ENCODE measurements around the gene PNLIPRP2.

The PNLIPRP2 gene

DNA sequence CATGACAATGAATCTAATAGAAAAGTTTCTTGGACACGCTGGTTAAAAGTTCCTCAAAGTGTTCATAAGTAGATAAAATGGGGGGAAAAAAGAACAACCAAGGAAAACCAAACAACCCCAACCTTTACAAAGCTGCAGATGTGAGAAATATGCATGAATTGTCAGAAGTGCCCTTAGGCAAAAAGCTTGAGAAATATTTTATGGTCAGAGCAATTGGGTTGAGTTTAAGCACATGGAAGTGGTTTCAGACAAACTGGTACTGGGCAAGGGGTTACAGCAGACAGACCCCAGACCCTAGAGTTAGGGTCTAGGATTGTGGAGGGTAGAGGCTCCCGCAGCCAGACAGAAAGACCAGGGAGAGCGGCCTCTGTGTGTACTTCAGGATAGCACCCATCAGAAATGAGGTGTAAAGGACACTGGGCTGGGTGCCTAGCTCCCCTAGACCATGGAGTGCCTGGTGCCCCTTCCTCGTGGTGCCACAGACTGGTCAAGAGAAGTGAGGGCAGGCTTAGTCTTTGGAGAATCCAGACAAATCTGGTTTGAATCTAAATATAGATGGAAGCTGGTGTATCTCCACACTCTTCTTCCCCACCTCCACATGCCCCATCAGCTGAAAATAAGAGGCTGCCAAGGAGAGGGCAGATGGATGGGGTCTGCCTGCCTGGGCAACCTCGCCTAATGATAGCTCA lies 37.3 kb downstream of the PNLIPRP2 start:
- DNase-seq: no peak

DNA sequence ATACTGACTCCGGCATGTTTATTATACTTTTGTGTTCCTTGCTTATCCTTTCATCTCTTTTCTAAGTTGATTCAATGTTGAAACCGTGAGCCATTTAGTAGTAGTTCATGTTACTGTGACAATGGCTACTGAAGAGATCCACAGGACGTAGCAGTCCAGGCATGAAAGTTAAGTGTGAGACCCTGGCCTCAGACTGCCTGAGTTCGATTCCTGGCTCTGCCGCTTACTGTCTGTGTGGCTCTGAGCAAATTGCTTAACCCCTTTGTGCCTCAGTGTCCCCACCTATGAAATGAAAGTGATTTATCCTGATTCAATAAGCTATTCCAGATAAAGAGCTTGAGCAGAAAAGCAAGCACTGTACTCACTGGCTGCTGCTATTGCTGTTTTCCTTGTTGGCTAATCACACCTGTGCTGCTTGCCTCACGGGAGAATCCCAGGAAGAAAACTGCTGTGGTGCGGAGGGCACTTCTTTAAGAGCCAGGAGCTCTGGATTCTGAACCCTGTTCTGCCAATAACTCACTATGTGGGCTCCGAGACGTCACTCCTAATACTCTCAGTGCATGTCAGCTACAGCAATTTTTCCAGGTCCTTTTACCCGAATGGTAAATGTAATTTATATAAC lies 38.4 kb downstream of the PNLIPRP2 start:
- no peak for DNase-seq

DNA sequence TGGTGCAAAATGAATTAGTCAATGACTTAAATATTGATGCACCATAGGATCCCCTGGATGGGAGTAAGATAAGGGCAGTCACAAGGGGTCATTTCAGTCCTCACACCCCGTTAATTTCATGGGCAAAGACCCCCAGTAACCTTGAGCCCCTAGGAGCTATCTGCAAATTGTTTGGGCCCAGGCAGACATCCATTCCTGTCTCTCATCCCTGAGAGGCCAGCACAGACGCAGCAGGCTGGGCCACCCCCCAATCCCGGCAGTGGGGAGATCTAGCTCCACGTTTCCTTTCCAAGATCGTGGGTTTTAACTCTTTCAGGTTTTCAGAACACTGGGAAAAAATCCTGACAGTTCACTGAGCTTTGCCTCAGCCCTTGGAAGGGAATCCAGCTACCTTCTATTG lies 40.1 kb downstream of the PNLIPRP2 start:
- no peak for DNase-seq

DNA sequence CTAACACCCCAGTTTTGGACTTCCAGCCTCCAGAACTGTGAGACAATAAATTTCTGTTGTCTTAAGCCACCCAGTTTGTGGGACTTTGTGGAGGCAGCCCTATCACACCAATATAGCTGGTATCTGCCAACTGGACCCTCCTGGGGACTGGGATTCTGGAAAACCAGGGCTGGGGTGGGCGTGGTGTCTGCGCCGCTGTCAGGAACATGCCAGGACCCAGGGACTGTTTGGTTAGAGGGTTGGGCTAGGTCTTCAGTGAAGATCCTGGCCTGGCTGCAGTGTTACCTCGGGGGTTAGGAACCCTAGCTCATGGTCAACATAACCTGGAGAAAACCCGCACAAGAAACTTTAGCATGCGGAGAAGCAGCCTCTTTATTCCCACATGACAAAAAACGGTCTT lies 42.6 kb downstream of the PNLIPRP2 start:
- no peak for DNase-seq

DNA sequence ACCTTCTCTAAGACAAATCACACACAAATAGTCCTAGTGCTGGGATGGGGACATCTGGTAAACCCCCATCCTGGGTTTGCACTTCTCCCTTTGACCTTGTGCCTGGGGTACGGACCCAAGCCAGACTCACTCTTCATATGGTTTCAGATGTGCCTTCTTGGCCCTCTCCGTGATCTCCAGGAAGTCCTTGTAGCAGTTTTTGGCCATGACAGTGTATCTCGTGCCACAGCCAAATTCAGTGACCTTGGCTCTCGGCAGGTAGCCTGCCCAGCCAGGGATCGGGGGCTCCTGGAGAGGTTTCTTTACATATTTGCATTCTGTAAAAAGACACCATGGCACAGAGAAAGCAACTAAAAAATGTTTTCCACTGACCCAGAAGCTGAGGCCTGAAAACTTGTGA lies 43.9 kb downstream of the PNLIPRP2 start:
- DNase-seq: no peak

DNA sequence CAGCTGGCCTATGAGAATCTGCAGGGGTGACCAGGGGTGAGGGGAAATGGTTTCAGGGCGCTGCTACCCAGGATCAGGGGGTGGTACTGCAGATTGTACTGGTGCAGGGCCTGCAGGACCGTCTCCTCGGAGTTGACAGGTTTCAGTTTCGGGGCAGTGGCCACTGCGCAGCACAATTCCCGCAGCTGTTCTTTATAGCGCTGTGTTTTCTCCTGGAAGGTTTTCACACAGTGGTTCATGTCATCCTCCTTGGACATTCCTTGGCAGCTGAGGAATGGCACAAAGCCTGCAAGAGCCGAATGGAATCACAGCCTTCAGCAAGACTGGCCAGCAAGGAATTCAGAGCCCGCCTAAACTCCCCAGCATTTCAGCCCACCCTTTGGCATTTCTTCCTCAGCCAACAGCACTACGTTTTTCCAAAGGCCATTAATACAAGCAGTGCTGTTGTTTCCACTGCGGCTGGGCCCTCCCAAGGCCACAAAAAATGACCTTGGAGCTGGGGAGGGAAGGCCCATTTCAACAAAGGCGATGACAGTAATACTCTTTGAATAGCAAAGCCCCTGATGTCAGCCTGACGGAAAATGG lies 44.9 kb downstream of the PNLIPRP2 start:
- DNase-seq: no peak

DNA sequence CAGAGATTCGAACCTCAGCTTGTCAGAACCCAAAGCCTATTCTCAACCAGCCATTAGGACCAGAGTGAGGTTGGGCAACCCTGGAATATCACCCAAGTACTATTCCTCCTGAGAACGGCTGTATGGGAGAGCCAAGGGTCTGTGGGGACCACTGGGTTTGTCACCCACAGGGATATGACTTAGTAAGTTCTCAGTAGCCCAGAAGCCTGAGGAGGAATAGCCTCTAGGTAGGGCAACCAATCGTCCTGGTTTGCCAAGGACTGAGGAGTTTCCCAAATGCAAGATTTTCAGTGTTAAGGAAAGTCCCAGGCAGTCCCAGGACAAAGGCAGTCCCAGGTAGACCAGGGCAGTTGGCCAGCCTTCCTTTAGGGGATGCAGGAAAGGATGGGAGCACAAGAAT lies 46.7 kb downstream of the PNLIPRP2 start:
- no peak for DNase-seq

DNA sequence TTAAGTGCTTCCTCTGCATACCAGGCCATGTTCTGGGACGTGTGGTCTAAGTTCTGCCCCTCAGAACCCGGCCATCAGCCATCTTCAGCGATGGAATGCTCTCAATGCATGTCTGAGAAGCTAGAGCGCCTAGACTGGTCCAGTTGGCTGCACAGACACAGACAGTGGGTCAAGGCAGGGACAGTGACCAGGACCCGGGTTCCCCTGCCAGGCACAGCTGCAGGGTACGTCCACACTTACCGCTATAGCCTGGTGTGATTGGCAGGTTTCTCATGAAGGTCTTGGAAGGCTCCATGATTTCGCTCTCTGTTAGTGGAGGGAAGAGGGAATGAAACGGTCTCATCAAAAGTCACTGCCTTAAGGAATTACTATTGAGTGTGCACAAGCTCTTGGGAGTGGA lies 47.3 kb downstream of the PNLIPRP2 start:
- DNase-seq: no peak

DNA sequence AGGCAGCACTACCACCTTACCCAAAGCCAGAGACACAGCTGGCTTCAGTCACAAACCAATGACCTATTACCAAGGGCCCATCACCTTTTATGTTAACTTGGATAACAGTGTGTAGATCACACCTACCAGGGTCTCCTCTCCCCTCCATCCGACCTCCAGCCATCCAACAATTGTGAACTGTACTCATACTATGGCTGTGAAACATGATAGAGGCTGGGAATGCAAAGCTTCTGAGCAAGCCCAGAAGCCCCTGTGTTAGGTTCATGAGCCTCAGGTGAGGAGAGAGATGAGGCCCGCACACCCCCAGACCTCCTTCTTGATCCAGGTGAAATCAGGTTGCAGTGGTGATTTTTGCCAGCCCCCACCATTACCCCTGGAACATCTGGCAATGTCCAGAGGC lies 47.7 kb downstream of the PNLIPRP2 start:
- DNase-seq: no peak

DNA sequence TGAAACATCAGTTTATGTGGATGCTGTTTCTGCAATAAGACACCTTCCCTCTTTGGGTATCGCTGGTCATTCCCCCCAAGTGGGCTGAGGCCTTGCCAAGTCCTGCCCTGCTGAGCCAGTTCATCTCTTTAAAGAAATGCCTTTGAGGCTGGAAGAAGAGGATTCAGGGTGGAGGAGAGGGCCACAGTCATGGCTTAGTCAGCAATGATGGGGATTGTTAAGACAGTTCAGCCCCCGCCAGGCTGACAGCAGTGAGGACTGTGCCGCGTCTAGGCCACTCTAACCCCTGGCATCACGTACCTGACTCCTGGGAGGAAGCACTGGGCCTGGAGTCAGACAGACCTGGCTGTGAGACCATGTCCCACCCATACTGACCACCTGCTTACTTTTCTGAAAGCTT lies 48.3 kb downstream of the PNLIPRP2 start:
- DNase-seq: no peak

DNA sequence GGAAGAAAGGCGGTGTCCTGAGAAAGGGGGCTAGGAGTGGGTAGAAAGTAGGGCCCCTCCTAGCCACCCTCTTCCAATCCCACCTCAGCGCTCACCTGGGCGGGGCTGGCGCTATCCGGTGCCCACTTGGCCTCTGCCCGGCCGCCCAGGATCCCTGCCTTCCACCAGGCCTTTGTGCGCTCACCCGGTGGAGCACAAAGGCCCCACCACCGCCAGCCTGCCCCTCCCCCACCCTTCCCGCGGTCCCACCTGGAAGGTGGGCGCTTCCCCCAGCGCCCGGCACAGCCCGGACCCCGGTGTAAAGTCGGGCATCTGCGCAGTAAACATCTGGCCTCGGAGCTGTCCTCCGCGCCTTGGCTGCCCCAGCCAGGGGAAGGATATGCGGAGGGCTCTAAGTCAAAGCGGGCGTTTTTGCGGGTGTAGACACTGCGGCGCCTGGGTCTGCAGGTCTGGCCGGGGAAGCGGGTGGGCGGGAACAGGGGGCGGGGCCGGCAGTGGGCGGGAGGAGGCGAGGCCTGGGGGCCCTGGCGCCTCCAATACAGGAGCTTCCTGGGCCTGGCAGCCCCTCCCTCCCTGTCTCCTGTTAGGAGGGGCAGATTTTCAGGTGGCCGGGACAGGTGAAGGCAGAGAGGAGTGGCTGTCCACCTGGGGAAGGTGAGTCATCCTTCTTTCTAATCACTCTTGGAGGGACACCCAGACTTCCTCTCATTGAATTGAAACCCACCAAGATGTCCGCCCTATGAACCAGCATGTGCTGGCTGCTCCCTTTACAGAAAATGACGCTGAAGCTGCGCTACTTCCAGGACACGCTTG lies 49.3 kb downstream of the PNLIPRP2 start:
- DNase-seq: no peak

DNA sequence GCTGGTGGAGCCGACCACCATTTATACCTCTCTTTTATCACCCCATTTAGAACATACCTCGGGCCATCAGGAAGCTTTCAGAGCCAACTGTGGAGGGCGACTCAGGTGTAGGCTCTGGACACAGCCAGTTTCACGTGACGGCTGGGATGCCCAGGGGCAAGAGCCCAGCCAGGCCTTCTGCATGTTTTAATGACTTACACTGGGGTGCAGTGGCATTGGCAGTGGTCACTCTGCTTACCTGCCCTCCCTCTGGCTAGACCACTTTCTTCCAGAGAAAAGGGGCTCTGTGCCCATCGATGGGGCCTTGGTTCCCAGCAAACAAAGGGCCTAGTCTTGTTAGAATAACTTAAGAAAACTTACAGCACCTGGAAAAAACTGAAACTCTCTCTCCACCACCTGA lies 50.0 kb downstream of the PNLIPRP2 start:
- DNase-seq: no peak

DNA sequence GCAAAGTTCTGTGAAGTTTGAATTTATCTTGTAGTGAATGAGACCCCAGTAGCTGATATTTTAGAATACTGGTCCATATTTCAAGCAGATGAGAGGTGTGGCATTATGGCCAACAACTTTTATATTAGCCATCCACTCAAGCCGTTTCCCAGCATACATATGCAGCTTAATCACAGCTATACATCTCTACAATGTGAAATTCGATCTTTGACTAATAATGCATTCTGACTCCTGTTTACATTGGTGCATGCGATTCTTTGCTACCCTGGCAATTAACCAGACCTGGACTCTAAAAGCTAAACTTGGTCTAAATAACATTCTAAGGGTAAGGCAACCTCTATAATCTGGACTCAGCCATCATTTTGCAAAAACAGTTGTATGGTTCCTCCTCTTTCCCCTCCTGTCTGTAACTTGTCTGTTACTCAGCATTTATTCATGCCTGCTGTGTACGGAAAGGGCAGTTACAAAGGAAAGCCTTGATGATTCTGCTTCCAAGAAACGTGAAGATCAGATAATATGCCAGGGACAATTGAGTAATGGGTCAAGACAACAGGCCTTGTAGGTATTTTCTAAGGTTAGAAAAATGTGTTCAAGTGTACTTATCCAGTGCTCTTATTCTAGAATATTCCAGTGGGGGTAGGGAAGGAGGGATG lies 50.6 kb downstream of the PNLIPRP2 start:
- DNase-seq: no peak

DNA sequence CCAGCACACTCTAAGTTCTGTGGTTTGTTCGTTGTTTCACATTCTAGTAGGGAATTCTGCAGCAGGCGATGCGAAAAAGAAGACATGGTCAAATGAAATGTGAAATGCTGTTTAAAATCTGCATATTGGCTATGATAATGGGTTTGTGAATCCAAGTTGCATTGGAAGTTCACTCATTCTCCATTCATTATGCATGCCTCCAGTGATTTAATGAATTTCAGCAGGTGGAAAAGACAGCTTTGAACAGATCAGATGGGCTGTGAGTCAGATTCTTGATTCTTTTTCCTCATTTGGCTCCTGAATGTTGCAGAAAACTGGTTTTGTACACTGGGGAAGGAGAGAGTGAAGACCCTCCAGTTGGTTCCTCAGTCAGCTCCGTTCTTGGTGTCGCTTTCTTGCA lies 52.1 kb downstream of the PNLIPRP2 start:
- DNase-seq: no peak

DNA sequence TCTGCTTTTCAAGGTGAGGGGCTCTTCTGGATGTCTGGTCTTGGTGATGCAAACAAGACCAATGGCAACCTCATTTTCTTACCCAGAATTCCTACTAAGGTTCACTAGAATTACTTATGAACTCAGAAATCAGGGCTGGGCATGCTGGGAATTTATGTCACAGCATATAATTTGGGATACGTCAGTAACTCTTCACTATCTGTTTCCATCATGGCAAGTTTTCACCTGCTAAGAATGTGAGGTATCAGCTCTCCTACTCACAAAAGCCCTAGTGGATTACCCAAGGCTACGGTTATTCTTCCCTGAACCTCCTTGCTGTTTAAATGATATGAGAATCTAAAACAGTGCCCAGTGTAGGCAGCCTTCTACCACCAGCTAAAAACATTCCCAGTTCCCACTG lies 53.1 kb downstream of the PNLIPRP2 start:
- DNase-seq: no peak

DNA sequence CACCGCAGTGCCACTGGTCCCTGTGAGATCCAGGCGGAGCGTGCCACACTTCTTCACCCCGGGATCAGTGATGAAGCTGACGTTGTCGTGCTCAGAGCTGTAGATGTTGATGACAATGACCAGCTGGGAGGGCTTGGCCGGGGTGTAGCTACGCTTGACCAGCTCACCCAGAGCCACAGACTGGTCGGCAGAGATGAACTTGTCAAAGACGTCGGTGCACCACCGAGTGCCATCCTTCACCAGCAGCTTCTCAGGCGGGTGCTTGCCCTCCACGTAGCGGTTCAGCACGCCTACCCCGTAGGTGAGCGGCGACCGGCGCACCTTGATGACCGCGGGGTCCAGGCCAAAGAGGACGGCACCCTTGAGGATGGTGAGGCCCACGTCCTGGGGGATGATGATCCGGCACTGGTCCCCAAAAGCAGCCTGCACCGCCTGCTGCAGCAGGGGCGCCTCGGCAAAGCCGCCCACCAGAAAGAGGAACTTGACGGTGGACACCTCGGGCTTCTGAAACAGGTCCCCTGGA lies 54.2 kb downstream of the PNLIPRP2 start:
- no peak for DNase-seq

DNA sequence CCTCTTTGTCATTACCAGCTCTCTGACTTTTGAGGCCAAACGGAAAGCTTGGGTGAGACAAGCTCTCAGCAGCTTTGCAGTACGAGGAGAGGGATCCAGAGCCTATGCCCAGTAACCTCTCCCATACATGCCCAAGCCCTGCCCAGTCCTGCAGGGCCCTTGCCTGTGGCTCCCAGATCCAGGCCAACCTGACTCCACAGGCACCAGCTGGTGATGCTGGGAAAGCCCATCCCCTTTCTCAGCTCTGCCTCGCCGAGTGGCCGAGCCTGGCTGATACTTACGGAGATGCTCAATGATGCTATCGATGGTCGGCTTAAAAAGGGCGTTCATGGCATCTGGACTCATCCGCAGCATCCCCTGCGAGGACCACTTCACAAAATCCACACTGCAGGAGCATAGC lies 55.4 kb downstream of the PNLIPRP2 start:
- DNase-seq: no peak

DNA sequence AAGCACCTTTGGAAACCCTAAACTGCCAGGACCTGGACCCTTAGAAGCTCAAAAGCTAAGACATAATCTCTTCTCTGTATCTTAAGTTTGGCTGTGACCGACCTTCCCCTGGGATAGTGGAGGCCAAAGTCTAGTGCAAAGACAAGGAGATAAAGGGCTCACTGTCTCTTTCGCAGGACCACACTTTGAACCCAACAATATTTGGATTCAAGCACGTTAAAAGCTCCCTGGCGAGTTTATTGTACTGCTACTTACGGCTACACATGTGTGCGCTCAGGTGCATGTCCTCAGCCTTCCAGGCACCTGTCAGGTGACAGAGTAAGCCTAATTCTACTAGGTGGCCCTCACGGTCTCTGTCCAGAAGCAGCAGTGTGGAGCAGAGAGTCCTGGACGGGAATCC lies 55.9 kb downstream of the PNLIPRP2 start:
- no peak for DNase-seq

DNA sequence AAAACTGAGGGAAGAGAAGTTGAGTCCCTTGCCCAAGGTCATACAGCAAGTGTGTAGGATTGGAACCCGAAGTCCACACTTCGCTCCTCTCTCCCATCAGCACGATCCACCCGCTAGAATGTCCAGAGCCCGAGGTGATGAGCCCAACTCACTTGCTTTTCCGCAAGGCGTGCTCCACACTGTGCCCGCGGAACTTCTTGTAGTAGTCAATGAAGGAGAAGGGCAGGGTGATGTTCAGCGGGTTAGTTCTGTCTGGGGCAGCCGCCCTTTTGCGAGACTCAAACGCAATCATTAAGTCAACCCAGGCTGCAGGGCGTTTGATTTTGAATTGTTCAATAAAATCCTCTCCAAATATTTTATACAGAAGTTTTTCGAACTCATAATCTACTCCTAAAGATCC lies 58.6 kb downstream of the PNLIPRP2 start:
- no peak for DNase-seq

DNA sequence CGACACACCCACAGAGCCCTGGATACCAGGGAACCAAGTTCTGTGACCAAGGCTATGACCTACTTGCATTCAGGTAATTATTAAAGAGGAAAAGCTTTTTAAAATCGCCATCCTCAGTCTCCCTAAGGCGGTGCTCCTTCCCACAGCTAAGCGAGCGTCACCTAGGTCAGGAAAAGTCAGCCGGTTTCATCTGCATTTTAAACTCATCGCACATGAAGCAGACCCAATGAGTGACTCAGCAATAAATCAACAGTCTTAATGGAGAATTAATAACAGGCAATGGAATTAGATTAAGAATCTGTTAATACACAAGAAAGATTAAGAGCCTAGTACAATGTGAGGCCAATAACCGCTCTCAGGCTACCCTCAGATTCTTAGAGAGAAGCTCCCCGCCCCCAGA lies 62.4 kb downstream of the PNLIPRP2 start:
- DNase-seq: no peak

DNA sequence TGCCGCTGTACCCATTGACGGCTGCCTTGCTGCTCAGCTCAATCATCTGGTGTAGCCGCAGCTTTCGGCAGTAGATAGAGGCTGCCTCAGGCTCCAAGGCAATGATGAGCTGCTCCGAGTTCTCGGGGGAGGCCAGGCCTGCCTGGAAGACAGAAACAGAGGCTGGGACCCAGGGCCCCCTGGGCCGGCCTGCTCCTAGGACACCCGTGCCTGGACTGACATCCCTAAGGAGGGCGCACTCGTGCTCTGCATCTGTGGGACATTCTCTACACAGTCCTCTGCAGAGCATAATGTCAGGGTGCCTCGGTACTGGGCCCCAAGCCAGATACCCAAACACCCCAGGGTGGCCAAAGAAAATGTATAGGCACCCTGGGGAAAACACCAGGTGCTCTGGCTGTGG lies 63.1 kb downstream of the PNLIPRP2 start:
- no peak for DNase-seq

DNA sequence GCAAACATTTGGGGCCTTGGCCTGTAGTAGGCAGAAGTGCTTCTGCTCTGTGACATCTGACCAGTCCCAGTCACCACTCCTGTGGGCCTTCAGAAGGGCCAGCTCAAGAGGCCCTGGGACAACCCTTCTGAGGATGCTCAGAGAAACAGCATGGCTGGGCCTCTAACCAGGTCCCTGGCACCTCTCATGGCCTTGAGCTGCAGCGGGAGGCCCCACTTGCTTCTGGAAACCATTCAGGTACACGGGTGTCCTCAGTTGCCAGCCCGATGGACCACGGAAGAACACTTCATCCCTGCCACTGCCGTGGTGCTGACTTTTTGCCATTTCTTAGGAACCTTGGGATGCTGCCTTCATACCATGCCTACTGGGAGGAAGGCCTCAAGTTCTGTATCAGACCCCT lies 64.0 kb downstream of the PNLIPRP2 start:
- no peak for DNase-seq

DNA sequence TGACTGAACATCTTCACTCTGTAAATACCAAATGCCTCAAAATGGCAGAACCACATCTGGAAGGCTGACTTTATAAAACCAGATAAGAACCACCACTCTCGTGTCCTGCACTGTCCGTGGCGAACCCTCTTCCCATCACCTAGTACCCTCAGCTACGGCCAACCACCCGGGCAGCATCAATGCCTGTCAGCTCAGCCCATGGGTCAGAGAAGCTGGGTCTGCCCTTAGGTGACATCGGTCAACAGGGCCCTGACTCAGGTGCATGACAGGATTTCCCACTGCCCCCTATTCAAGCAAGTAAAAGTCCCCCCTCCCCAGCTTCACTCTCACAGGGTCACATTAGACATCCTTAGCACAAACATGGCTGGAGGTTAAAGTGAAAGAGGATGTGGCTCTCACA lies 65.1 kb downstream of the PNLIPRP2 start:
- no peak for DNase-seq

Measured in activated naive CD4-positive, alpha-beta T cell treated with Interleukin-2 at 50 U/mL for 16 hours (primary cell).